HG03064 (cell line): ENCODE measurements around the gene SRRM3.
"Not testable (repeated sequence)": the region's sequence is repeated elsewhere in the genome, so short reads cannot be mapped to it uniquely, and the experiment has no call there.

Source experiments
- ATAC-seq: cut with Tn5 transposase; IDR thresholded peaks from one replicate; pipeline ENCODE4 v1.9.1; 2021; ENCODE audit warnings: low read depth; ENCODE audit not compliant: unreplicated experiment

SRRM3 gene

GRCh38 chr7:76224695-76225094 is 23.0 kb downstream of the SRRM3 start:
- ATAC-seq = no peak

GRCh38 chr7:76225379-76225778 is 23.7 kb downstream of the SRRM3 start:
- no peak for ATAC-seq

GRCh38 chr7:76225951-76226350 is 24.3 kb downstream of the SRRM3 start:
- no peak for ATAC-seq

GRCh38 chr7:76226878-76227423 is 25.3 kb downstream of the SRRM3 start:
- ATAC-seq = not testable (repeated sequence)

GRCh38 chr7:76230214-76230613 is 28.5 kb downstream of the SRRM3 start:
- no peak for ATAC-seq

GRCh38 chr7:76231071-76231470 is 29.4 kb downstream of the SRRM3 start:
- no peak for ATAC-seq

- ATAC-seq = no peak
Observed at GRCh38 chr7:76231583-76231982, 29.9 kb downstream of the SRRM3 start.

GRCh38 chr7:76232698-76233097 is 31.0 kb downstream of the SRRM3 start:
- ATAC-seq = no peak

GRCh38 chr7:76233538-76234281 is 32.0 kb downstream of the SRRM3 start:
- ATAC-seq = no peak

- ATAC-seq = no peak
Observed at GRCh38 chr7:76234282-76234584, 32.5 kb downstream of the SRRM3 start.

GRCh38 chr7:76234931-76235441 is 33.3 kb downstream of the SRRM3 start:
- no peak for ATAC-seq

- no peak for ATAC-seq
Observed at GRCh38 chr7:76236224-76236623, 34.5 kb downstream of the SRRM3 start.

- no peak for ATAC-seq
Observed at GRCh38 chr7:76238326-76238725, 36.6 kb downstream of the SRRM3 start.

GRCh38 chr7:76241141-76241540 is 39.4 kb downstream of the SRRM3 start:
- no peak for ATAC-seq

- ATAC-seq = not testable (repeated sequence)
Observed at GRCh38 chr7:76242517-76243063, 40.9 kb downstream of the SRRM3 start.

GRCh38 chr7:76244781-76245391 is 43.2 kb downstream of the SRRM3 start:
- ATAC-seq = no peak

GRCh38 chr7:76246804-76247389 is 45.2 kb downstream of the SRRM3 start:
- ATAC-seq = no peak

GRCh38 chr7:76247938-76248337 is 46.2 kb downstream of the SRRM3 start:
- ATAC-seq = no peak

- no peak for ATAC-seq
Observed at GRCh38 chr7:76252021-76252420, 50.3 kb downstream of the SRRM3 start.

- no peak for ATAC-seq
Observed at GRCh38 chr7:76254781-76255180, 53.1 kb downstream of the SRRM3 start.

GRCh38 chr7:76257973-76258372 is 56.3 kb downstream of the SRRM3 start:
- no peak for ATAC-seq
